Activated CD8-positive, alpha-beta T cell treated with anti-CD3 and anti-CD28 coated beads for 36 hours (primary cell): ENCODE results near the gene APBB2. TPM values are rescaled to one million over a fixed set of nuclear protein-coding genes. Genes with fewer than 3 reads are reported as not detected.
A peak's percentile ranks its signal among the peaks of the same experiment; 100 is the strongest.

Source experiments
- ATAC-seq: fragments of 200-7000 bp; cut with Tn5 transposase; one replicate; pipeline ENCODE4 v1.10.0; 2021; ENCODE audit warnings: mild to moderate bottlenecking, moderate library complexity
- CTCF ChIA-PET: fragments of 350-600 bp; sonication (Branson Sonifier 250); formaldehyde crosslinking; loops from one replicate; lab custom pipeline; 2021; ENCODE audit warnings: antibody characterized with exemption; lab: Charles Lee
- POLR2A ChIA-PET: fragments of 350-600 bp; sonication (Branson Sonifier 250); formaldehyde crosslinking; loops from one replicate; lab custom pipeline; 2021; ENCODE audit warnings: antibody characterized with exemption; lab: Charles Lee
- DNase-seq: peaks from one replicate; pipeline ENCODE4 v3.0.0-alpha.2; 2020
- H3K27ac Mint-ChIP-seq: one replicate; pipeline ENCODE4 v1.8.0; 2021; ENCODE audit warnings: mild to moderate bottlenecking, mixed read lengths
- H3K27me3 Mint-ChIP-seq: one replicate; pipeline ENCODE4 v1.8.0; 2021; ENCODE audit warnings: mixed read lengths
- H3K36me3 Mint-ChIP-seq: one replicate; pipeline ENCODE4 v1.8.0; 2021; ENCODE audit warnings: low read depth, mixed read lengths
- H3K4me1 Mint-ChIP-seq: one replicate; pipeline ENCODE4 v1.8.0; 2021; ENCODE audit warnings: low read depth, mixed read lengths
- H3K4me3 Mint-ChIP-seq: one replicate; pipeline ENCODE4 v1.8.0; 2021; ENCODE audit warnings: mild to moderate bottlenecking, moderate library complexity, mixed read lengths
- H3K9me3 Mint-ChIP-seq: one replicate; pipeline ENCODE4 v1.8.0; 2021; ENCODE audit warnings: mixed read lengths
- intact Hi-C: fragments of 100-400 bp; cut with micrococcal nuclease; formaldehyde crosslinking; loops from one replicate; pipeline ENCODE4 v1.10.0; 2022
- total RNA-seq, 2 experiments: library from RNA; stranded (reverse); gene quantifications; one replicate each; pipeline ENCODE4 v1.2.3, GENCODE V29; 2021
- TF ChIP-seq, protein P1 (sequence below): fragments of 200-600 bp; IDR thresholded peaks from one replicate; pipeline ENCODE4 v1.8.0; 2022; ENCODE audit warnings: antibody characterized with exemption, mild to moderate bottlenecking

Gene APBB2
- total RNA-seq, 2 experiments from 2014 or later: 0.89 to 2.3 TPM

DNA sequence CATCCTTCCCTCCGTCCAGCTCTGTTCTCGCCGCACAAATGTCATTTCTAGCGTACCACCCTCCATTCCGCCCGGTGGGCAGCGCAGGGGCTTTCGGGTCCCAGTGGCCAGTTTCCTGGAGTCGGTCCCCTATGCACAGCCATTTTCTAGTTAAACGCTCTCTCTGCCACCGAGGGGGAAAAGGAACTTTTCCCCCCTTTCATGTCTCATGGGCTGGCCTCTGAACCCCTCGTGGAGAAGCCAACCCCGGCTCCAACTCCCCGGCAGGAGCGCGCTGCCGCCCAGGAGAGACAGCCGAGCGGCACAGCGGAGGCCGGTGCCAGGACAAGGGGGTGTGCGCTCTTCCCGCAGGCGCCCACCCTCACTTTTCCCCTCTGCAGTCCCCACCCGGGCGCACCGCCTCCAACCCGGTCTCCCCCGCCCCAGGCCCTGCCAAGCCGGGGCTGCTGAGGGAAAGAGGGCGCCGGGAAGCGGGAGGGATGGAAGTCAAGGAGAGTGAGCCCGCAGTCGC, 662 bp downstream of the APBB2 start:
- peaks cover 17% of the 10 kb centered on the region for H3K4me1 Mint-ChIP-seq
- TF ChIP-seq, protein P1, sequence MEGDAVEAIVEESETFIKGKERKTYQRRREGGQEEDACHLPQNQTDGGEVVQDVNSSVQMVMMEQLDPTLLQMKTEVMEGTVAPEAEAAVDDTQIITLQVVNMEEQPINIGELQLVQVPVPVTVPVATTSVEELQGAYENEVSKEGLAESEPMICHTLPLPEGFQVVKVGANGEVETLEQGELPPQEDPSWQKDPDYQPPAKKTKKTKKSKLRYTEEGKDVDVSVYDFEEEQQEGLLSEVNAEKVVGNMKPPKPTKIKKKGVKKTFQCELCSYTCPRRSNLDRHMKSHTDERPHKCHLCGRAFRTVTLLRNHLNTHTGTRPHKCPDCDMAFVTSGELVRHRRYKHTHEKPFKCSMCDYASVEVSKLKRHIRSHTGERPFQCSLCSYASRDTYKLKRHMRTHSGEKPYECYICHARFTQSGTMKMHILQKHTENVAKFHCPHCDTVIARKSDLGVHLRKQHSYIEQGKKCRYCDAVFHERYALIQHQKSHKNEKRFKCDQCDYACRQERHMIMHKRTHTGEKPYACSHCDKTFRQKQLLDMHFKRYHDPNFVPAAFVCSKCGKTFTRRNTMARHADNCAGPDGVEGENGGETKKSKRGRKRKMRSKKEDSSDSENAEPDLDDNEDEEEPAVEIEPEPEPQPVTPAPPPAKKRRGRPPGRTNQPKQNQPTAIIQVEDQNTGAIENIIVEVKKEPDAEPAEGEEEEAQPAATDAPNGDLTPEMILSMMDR: no peak
- no peaks in the 10 kb centered on the region for H3K9me3 Mint-ChIP-seq
- H3K36me3 Mint-ChIP-seq: no peaks in the 10 kb centered on the region
- peaks cover 52% of the 10 kb centered on the region for H3K27me3 Mint-ChIP-seq
- ChIA-PET CTCF (interaction anchor here (0.8 to 1.7 kb wide), 11 partner anchors 8 to 292 kb away, joined by 3 to 6 read pairs (median 3); no protein-coding TSS in a partner anchor), POLR2A (no interaction called here)
- intact Hi-C loops: no loop called here
- peak overlapping the region; percentile 73 for H3K4me3 Mint-ChIP-seq
- ATAC-seq (no peak), DNase-seq (no peak)
- H3K27ac Mint-ChIP-seq: no peak overlapping the region

DNA sequence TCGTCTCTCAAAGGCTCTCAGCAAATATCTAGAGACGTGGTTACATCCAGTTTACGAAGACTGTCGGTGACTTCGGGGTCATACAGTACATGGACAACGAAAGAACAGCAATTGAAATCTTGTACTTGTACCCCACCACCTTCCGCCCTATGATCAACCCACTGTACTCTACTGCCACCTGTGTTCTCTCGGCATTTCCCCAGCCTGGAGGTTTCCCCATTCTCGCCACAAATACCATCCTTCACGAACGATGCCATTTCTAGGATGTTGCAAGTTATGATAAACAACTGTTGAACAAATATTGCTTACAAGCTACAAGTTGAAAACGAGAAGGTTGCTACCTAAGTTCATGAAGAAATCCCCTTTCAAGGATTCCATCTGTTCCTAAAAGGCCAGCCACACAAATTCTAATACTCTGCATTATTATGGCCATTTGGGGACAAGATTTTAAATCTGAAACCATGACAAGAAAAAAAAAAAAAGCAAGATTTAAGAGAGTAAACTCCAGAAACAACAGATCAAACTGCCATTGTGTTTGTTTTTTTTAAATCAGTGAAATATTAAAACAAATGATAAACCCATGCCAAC, 1.6 kb downstream of the APBB2 start:
- H3K27ac Mint-ChIP-seq: no peak overlapping the region
- peaks cover 52% of the 10 kb centered on the region for H3K27me3 Mint-ChIP-seq
- H3K9me3 Mint-ChIP-seq: no peaks in the 10 kb centered on the region
- TF ChIP-seq, protein P1: no peak
- H3K4me3 Mint-ChIP-seq: no peak overlapping the region
- intact Hi-C loops: no loop called here
- peaks cover 18% of the 10 kb centered on the region for H3K4me1 Mint-ChIP-seq
- no peak for ATAC-seq
- no peaks in the 10 kb centered on the region for H3K36me3 Mint-ChIP-seq
- ChIA-PET POLR2A (no interaction called here), CTCF (interaction anchor here (0.7 kb wide), 1 partner anchor 31 kb away, joined by 3 read pairs; no protein-coding TSS in a partner anchor)
- DNase-seq: peak; percentile 19

DNA sequence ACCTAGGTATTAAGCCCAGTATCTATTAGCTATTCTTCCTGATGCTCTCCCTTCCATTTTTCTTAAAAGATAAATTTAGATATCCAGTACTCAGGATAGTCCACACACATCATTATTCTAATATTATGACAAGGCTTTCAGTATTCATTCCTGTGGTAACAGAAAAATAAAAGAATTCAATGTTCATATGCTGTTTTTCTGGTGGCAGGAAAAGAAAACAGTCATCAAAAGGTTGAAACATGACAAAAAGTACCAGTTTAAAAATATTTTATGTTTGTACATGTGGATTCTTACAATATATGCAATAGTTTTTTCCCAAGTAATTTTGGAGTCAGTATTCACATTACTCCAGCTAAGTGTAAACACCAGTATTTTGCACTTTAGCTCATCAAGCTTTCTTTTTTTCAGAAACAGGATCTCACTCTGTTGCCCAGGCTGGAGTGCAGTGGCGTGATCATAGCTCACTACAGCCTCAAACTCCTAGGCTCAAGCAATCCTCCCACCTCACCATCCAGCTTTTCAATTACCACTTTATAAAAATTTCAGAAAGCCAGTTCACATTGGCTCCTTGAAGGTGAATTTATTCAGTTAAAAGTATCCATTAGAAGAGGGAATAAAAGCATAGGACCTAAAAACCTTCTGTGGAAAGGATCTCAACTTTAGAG, 2.3 kb downstream of the APBB2 start:
- TF ChIP-seq, protein P1: no peak
- H3K4me3 Mint-ChIP-seq: no peak overlapping the region
- DNase-seq: no peak
- no peaks in the 10 kb centered on the region for H3K36me3 Mint-ChIP-seq
- peaks cover under 1% of the 10 kb centered on the region for H3K9me3 Mint-ChIP-seq
- intact Hi-C loops: no loop called here
- ChIA-PET CTCF (no interaction called here), POLR2A (no interaction called here)
- no peak for ATAC-seq
- H3K4me1 Mint-ChIP-seq: peaks cover 21% of the 10 kb centered on the region
- H3K27me3 Mint-ChIP-seq: peaks cover 49% of the 10 kb centered on the region
- H3K27ac Mint-ChIP-seq: no peak overlapping the region

DNA sequence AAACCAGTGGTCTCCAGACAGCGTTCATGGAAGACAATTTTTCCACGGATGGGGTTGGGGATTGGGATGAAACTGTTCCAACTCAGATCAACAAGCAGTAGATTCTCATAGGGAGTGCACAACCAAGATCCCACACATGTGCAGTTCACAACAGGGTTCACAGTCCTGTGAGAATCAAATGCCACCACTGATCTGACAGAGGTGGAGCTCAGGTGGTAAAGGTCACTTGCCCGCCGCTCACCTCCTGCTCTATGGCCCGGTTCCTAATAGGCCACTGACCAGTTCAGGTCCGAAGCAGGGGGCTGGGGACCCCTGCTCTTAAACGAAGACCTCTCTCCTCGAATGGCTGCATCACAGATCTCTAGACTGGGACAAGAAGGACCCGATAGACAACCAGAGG, 4.4 kb downstream of the APBB2 start:
- no peak for ATAC-seq
- peaks cover 10% of the 10 kb centered on the region for H3K4me1 Mint-ChIP-seq
- DNase-seq: no peak
- peaks cover 31% of the 10 kb centered on the region for H3K27me3 Mint-ChIP-seq
- TF ChIP-seq, protein P1: no peak
- peaks cover 1% of the 10 kb centered on the region for H3K9me3 Mint-ChIP-seq
- ChIA-PET POLR2A (no interaction called here), CTCF (no interaction called here)
- H3K36me3 Mint-ChIP-seq: no peaks in the 10 kb centered on the region
- no peak overlapping the region for H3K27ac Mint-ChIP-seq
- intact Hi-C loops: no loop called here
- no peak overlapping the region for H3K4me3 Mint-ChIP-seq

DNA sequence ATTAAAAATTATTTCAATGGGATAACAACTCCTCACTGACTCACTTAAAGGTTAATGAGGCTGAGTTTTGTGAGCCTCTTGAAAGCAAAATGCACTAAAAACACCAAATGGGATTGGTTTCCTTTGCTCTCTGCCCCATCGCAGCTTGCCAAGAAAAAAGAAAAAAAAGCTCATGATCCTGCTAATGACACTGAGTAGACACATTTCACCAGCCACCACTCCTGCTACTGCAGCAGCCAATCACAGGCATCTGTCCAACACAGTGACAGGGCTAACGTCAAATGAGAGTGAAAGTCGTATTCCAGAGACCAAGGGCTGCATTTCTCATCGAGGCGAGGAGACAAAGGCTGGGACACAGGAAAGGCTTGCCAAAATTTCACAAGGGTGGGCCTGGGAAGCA, 5.2 kb downstream of the APBB2 start:
- no peak overlapping the region for H3K27ac Mint-ChIP-seq
- DNase-seq (no peak), ATAC-seq (no peak)
- no peaks in the 10 kb centered on the region for H3K36me3 Mint-ChIP-seq
- H3K4me1 Mint-ChIP-seq: peaks cover 9% of the 10 kb centered on the region
- POLR2A ChIA-PET: no interaction called here
- intact Hi-C loops: no loop called here
- H3K9me3 Mint-ChIP-seq: peaks cover 1% of the 10 kb centered on the region
- TF ChIP-seq, protein P1: no peak
- no peak overlapping the region for H3K4me3 Mint-ChIP-seq
- H3K27me3 Mint-ChIP-seq: peaks cover 25% of the 10 kb centered on the region
- CTCF ChIA-PET: no interaction called here
